ENCODE results near the gene RIMBP2.

Gene RIMBP2

GRCh38 chr12:130463818-130464670, 252.1 kb downstream of the RIMBP2 start:
- no peak for DNase-seq (ENCODE audit: low read depth in 2 of 2)

- no peak for DNase-seq (ENCODE audit: low read depth in 2 of 2)
These were observed 252.8 kb downstream of the RIMBP2 start for GRCh38 chr12:130463275-130463658.

- no peak for DNase-seq (ENCODE audit: low read depth in 2 of 2)
These were observed 253.4 kb downstream of the RIMBP2 start for GRCh38 chr12:130462558-130463274.

DNA sequence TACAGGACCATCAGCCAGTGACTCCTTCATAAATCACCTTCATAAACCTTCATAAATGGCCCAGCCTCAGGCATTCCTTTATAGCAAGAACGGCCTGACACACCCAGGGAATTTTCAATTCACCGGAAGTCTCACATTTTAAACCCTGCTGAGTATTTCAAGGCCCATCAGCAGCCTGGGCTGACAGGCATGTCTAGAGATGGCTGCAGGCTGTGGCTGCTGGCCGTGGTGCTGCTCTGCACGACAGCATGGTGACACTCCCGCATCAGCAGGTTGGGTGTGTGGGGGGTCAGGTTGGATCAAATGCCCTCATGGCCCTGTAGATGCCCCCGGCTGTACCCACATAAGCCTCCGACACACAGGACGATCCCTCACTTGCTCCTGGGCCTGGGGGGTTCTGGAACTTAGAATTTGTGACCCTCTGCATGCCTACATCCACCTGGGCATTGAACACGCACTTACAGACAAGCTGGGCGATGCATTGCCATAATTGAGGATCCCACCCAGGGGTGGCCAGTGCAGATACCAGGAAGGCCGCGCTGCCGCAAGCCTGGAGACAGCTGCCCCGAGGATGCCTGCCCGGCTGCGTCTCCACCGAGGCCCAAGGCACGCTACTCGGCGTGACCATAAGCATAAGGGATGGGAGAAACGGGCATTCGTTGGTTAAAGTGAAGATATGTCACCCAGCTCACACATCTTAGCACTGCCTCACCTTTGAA, 254.1 kb downstream of the RIMBP2 start:
- no peak for DNase-seq (ENCODE audit: low read depth in 2 of 2)

DNA sequence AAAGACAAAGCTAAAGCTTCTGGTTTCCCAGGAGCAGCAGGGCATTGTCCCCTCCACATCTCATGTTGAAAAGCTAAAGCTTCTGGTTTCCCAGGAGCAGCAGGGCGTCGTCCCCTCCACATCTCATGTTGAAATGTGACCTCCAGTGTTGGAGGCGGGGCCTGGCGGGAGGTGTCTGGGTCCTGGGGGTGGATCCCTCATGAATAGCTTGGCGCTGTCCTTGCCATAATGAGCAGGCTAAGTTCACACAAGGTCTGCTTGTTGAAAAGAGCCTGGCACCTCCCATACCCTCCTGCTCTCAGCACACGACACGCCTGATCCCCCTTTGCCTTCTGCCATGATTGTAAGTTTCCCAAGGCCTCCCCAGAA, 254.7 kb downstream of the RIMBP2 start:
- DNase-seq (ENCODE audit: low read depth in 2 of 2), result no peak

GRCh38 chr12:130460611-130461446, 255.3 kb downstream of the RIMBP2 start:
- no peak for DNase-seq (ENCODE audit: low read depth in 2 of 2)

GRCh38 chr12:130459916-130460315, 256.2 kb downstream of the RIMBP2 start:
- no peak for DNase-seq (ENCODE audit: low read depth in 2 of 2)

DNA sequence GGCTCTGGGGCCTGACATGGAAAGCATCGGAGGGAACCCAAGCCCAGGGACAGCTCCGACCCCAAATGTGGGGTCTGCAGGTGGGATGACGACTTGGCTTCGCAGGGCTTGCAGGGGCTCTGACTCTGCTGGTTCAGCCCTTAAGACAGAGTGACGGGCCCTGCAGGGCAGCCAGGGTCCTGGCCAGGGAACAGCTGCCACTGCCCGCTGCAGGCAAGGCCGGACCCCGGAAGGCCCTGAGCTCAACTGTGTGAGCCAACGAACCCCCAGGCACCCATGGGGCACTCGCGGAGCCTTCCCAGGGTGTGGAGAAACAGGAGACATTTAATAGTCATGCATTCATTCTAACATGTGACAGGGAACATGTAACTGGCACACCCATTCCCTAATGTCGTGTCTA, 257.8 kb downstream of the RIMBP2 start:
- no peak for DNase-seq (ENCODE audit: low read depth in 2 of 2)

GRCh38 chr12:130457215-130457614, 258.9 kb downstream of the RIMBP2 start:
- no peak for DNase-seq (ENCODE audit: low read depth in 2 of 2)

DNA sequence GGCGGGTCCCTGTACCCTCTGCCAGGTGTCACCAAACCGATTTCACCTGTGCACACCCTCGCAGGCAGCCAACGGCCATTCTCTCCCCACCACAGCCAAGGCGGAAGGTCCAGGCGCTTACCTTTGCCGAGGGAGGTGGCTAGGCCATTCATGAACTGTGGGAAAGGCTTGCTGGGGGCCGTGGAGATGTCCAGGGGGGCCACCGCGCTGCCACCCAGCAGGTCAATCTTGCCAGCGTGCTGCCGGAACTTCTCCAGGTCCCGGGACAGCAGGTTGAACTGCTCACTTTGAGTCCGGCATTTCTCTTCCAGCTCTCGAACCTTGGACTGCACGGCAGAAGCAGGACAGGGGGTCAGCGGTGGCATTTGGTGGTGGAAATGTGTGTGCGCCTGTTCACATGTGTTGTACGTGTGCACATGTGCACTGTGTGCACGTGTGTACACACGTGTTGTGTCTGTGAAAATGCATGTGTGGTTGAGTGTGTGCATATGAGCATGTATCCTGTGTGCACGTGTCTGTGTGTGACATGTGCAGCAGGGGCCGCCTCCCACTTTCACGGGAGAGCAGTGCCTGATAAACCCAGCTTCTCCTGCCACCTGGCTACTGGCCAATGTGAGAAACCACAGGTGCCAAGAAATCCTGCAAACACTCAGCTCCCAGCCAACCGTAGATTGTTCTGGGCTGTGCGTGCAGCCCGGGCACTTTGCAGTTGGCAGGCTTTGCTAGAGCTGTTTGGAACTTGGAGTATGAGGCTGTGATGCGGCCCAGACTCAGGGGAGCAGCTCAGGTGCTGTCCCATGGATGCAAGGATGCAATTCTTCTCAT, 259.5 kb downstream of the RIMBP2 start:
- DNase-seq (ENCODE audit: low read depth in 2 of 2), result no peak

GRCh38 chr12:130455161-130455560, 260.9 kb downstream of the RIMBP2 start:
- DNase-seq (ENCODE audit: low read depth in 2 of 2), result no peak

DNA sequence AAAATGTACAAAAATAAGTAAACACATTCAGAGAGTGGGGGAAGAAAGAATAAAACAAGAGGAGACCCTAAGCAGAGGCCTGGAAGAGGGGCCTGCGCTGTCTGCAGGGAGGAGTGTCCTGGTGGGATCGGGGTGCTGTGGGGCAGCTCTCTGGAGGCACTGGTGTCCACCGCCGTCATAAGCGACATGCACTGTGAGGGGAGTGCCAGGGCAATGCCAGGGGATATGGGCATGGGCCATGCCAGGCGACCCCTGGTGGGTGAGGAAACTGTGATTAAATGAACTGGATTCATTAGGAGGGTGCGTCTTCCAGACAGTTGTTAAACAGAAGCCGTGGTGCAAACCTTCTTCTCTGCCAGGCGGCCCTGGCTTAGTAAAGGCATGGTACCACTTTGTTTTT, 261.8 kb downstream of the RIMBP2 start:
- no peak for DNase-seq (ENCODE audit: low read depth in 2 of 2)

DNA sequence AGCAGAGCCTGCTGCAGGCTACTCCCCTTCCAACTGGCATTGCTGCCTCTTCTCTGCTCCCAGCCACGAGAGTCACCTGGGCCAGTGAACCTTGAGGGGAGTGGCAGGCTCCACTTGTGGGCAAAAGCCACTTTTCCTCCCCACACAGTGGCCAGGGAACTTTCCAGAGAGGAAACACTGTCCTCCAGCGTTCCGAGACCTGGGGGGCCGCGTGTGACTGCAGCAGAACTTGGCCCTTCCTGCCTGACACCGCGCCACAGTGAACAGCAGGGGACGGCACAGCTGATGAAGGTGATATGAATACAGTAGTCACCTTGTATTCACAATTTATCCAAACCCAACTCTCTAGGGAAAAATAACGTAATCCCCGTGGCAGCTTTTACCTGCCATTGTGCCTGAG, 263.6 kb downstream of the RIMBP2 start:
- DNase-seq (ENCODE audit: low read depth in 2 of 2), result no peak

DNA sequence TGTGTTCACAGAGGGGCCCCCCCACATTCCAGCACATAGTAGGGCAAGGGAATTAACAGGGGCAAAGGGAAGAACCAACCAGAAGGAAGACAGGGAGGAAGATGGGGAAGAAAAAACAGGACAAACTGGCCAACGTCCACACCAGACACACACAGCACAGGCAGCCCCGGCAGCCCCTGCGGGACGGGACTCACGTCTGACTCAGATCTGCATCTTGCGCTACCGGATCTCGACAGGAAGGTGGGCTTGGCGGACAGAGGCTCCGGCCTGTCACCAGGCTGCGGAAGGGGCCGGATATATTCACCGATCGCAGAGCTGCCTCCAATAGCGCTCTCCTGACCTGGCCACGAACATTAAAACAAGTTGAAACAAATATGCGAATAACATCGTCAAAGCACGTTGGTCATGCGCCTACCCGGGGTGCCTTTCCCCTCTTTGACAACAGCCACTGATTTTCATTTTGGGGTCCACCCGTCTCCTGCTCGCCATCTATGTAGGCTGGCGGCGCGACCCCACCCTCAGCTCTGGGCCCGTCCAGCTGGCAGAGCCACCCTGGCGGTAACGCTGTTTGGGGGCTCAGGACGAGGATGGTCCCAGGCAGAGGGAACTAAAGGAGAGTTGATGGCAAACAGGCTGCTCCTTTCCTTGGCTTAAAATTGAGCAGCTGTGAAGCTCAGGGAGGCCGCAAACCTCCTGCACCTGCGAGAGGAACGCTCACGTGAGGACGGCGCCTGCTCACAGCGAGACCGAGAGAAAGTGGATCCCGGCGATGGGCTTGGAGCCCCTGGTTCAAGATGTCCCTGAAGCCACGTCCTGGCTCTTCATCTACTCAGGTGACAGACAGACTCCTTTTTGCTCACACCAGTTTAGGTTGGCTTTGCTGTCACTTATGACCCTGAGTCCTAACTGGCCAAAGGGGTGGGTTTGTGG, 264.8 kb downstream of the RIMBP2 start:
- DNase-seq (ENCODE audit: low read depth in 2 of 2), result no peak

- DNase-seq (ENCODE audit: low read depth in 2 of 2), result no peak
These were observed 266.8 kb downstream of the RIMBP2 start for GRCh38 chr12:130449291-130449690.

- no peak for DNase-seq (ENCODE audit: low read depth in 2 of 2)
These were observed 267.9 kb downstream of the RIMBP2 start for GRCh38 chr12:130448044-130448821.

GRCh38 chr12:130447655-130447965, 268.5 kb downstream of the RIMBP2 start:
- DNase-seq (ENCODE audit: low read depth in 2 of 2), result no peak

DNA sequence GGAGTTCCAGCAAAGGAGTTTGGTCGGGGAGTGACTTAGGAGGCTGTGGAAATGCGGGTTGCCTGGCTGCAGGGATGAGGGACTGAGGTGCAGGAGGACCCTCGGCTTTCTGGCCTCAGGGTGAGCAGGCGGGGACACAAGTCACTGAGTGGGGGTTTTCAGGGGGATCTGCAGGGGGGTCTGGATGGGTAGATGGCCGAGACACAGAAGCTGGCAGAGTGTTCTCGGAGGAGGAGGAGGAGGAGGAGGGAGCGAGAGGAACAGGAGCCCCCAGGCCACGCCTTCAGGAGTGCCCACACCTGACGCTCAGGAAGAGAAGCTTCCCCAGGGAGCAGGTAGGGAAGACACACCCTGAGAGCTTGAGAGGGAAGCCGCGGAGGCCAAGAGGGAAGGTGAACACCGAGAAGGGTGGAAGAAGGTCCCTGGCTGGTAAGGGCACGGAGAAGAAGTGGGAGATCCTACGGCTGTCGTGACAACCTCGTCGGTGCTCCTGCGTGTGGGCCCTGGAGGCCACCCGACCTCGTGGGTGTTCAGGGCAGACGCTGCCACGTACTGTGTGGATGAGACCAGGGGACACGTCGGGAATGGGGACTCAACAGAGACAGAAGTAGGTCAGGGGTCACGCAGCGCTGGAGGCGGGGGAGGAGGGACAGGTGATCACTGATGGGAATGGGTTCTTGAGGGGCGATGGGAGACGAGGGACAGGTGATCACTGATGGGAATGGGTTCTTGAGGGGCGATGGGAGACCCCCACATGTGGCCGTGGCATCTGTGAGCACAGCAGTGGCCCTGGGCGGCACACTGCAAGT, 269.0 kb downstream of the RIMBP2 start:
- no peak for DNase-seq (ENCODE audit: low read depth in 2 of 2)
